H1 (cell line): ENCODE results near the gene CEP128. TPM values are rescaled to one million over a fixed set of nuclear protein-coding genes. Genes with fewer than 3 reads are reported as not detected.
A peak's percentile ranks its signal among the peaks of the same experiment; 100 is the strongest.

Experiments
- CTCF ChIA-PET: fragments of 300-600 bp; sonication (Branson Sonifier 250); formaldehyde crosslinking; loops from one replicate; lab custom pipeline; 2021; ENCODE audit not compliant: partially characterized antibody; lab: Charles Lee
- POLR2A ChIA-PET: fragments of 300-600 bp; sonication (Branson Sonifier 250); formaldehyde crosslinking; loops from one replicate; lab custom pipeline; 2021; ENCODE audit warnings: inconsistent platforms; ENCODE audit not compliant: partially characterized antibody; lab: Charles Lee
- DNase-seq, 2 experiments: peaks; one replicate each; pipeline versions ENCODE4 v3.0.0 to v3.0.0-alpha.2; 2010 to 2022; ENCODE audit warnings: low spot score in 2 of 2, low read depth in 1 of 2, mixed read lengths in 1 of 2
- FAIRE-seq: peaks from 2 replicates; lab custom pipeline; 2011; peaks lifted over from hg19 to GRCh38; lab: Jason Lieb, UNC
- H2AFZ ChIP-seq: 2 replicates; pipeline ENCODE4 v1.8.1; 2012; ENCODE audit warnings: low read length, inconsistent platforms
- H2AK5ac ChIP-seq: 2 replicates; pipeline ENCODE4 v1.6.1; 2013; ENCODE audit warnings: low read depth, low read length
- H2BK120ac ChIP-seq: replicated peaks from 2 replicates; pipeline ENCODE3; 2013; ENCODE audit warnings: low read depth, low read length, inconsistent platforms
- H2BK12ac ChIP-seq: 2 replicates; pipeline ENCODE4 v1.6.1; 2013; ENCODE audit warnings: low read depth, low read length
- H2BK15ac ChIP-seq: 2 replicates; pipeline ENCODE4 v1.6.1; 2013; ENCODE audit warnings: low read length
- H2BK20ac ChIP-seq: 2 replicates; pipeline ENCODE4 v1.6.1; 2013; ENCODE audit warnings: low read length
- H2BK5ac ChIP-seq: 2 replicates; pipeline ENCODE4 v1.6.1; 2013; ENCODE audit warnings: low read depth, low read length
- H3K14ac ChIP-seq: 2 replicates; pipeline ENCODE4 v1.6.1; 2013; ENCODE audit warnings: inconsistent platforms; ENCODE audit not compliant: insufficient read length
- H3K18ac ChIP-seq: 2 replicates; pipeline ENCODE4 v1.6.1; 2013; ENCODE audit warnings: low read length; ENCODE audit errors: extremely low read depth
- H3K23ac ChIP-seq: 2 replicates; pipeline ENCODE4 v1.6.1; 2013; ENCODE audit warnings: inconsistent platforms; ENCODE audit not compliant: insufficient read length
- H3K23me2 ChIP-seq: 2 replicates; pipeline ENCODE4 v1.6.1; 2013; ENCODE audit warnings: low read depth, low read length
- H3K27ac ChIP-seq: 2 replicates; pipeline ENCODE4 v1.6.1; 2011; ENCODE audit warnings: low read depth, low read length, inconsistent platforms
- H3K27me3 ChIP-seq, 4 experiments: replicated peaks in 1 of 4; 1 replicate in 1 of 4; 2 replicates in 3 of 4; pipeline versions ENCODE4 v1.6.1 to v1.8.1; 2011 to 2013; ENCODE audit warnings: low read length in 3 of 4, mild to moderate bottlenecking in 3 of 4, inconsistent platforms in 2 of 4, mixed read lengths in 2 of 4, moderate library complexity in 1 of 4; ENCODE audit not compliant: control insufficient read depth in 3 of 4, insufficient read depth in 3 of 4; ENCODE audit errors: extremely low read depth in 1 of 4
- H3K36me3 ChIP-seq, 4 experiments: 2 replicates each; pipeline versions ENCODE4 v1.6.1 to v1.8.1; 2011 to 2013; ENCODE audit warnings: mild to moderate bottlenecking in 4 of 4, low read length in 3 of 4, moderate library complexity in 2 of 4, control low read depth in 1 of 4, inconsistent platforms in 1 of 4; ENCODE audit not compliant: insufficient read depth in 4 of 4, control insufficient read depth in 2 of 4
- H3K4ac ChIP-seq: replicated peaks from 2 replicates; pipeline ENCODE3; 2013; ENCODE audit warnings: low read length, low read depth, mixed read lengths, inconsistent platforms; ENCODE audit not compliant: insufficient read length
- H3K4me1 ChIP-seq, 4 experiments: replicated peaks in 1 of 4; 1 replicate in 1 of 4; 2 replicates in 3 of 4; pipeline versions ENCODE4 v1.6.1 to v1.8.1; 2011 to 2013; ENCODE audit warnings: low read length in 3 of 4, inconsistent platforms in 2 of 4, mixed read lengths in 1 of 4; ENCODE audit not compliant: insufficient read depth in 4 of 4, control insufficient read depth in 3 of 4
- H3K4me2 ChIP-seq, 2 experiments: 2 replicates each; pipeline versions ENCODE4 v1.6.1 to v1.8.1; 2011 to 2013; ENCODE audit warnings: low read depth in 2 of 2, low read length in 2 of 2, control low read depth in 1 of 2, inconsistent platforms in 1 of 2, mild to moderate bottlenecking in 1 of 2; ENCODE audit not compliant: insufficient read depth in 1 of 2
- H3K4me3 ChIP-seq, 4 experiments: fragments of 200-600, 300-600 bp in 1 of 4; sonication (generic), shearing (Covaris generic), sonication (Bioruptor Twin) in 1 of 4; 2 replicates each; pipeline versions ENCODE4 v1.5.1 to v1.8.1; 2011 to 2016; ENCODE audit warnings: low read length in 4 of 4, low read depth in 3 of 4, control low read depth in 2 of 4, inconsistent platforms in 2 of 4, mild to moderate bottlenecking in 2 of 4, mixed read lengths in 1 of 4, moderate library complexity in 1 of 4; ENCODE audit not compliant: insufficient read depth in 2 of 4; ENCODE audit errors: extremely low read depth in 1 of 4
- H3K56ac ChIP-seq: replicated peaks from 2 replicates; pipeline ENCODE3; 2013; ENCODE audit warnings: low read depth, mild to moderate bottlenecking, mixed read lengths, low read length, inconsistent platforms; ENCODE audit not compliant: insufficient read length
- H3K79me1 ChIP-seq: 2 replicates; pipeline ENCODE4 v1.6.1; 2013; ENCODE audit warnings: low read depth, low read length, control low read depth
- H3K79me2 ChIP-seq, 2 experiments: 2 replicates each; pipeline versions ENCODE4 v1.6.1 to v1.8.1; 2012 to 2013; ENCODE audit warnings: low read length in 2 of 2, mild to moderate bottlenecking in 2 of 2, inconsistent platforms in 1 of 2; ENCODE audit not compliant: insufficient read depth in 2 of 2, control insufficient read depth in 1 of 2
- H3K9ac ChIP-seq, 4 experiments: replicated peaks in 1 of 4; 1 replicate in 1 of 4; 2 replicates in 3 of 4; pipeline versions ENCODE4 v1.6.1 to v1.8.1; 2011 to 2013; ENCODE audit warnings: low read depth in 3 of 4, low read length in 3 of 4, control low read depth in 2 of 4, mild to moderate bottlenecking in 2 of 4, moderate library complexity in 2 of 4, inconsistent platforms in 1 of 4; ENCODE audit errors: extremely low read depth in 1 of 4
- H3K9me3 ChIP-seq, 2 experiments: 2 replicates each; pipeline versions ENCODE4 v1.6.1 to v1.8.1; 2012 to 2013; ENCODE audit warnings: mild to moderate bottlenecking in 2 of 2, moderate library complexity in 2 of 2, control low read depth in 1 of 2, inconsistent platforms in 1 of 2, low read depth in 1 of 2, low read length in 1 of 2, mixed read lengths in 1 of 2; ENCODE audit not compliant: insufficient read depth in 2 of 2
- H4K20me1 ChIP-seq, 2 experiments: replicated peaks in 1 of 2; 2 replicates each; pipeline versions ENCODE3 to v1.8.1; 2011 to 2013; ENCODE audit warnings: inconsistent platforms in 2 of 2, low read length in 2 of 2, mild to moderate bottlenecking in 1 of 2; ENCODE audit not compliant: insufficient read depth in 2 of 2, control insufficient read depth in 1 of 2
- H4K5ac ChIP-seq: 2 replicates; pipeline ENCODE4 v1.6.1; 2013; ENCODE audit warnings: low read length, low read depth, mixed read lengths, inconsistent platforms; ENCODE audit not compliant: insufficient read length
- H4K8ac ChIP-seq: 2 replicates; pipeline ENCODE4 v1.8.0; 2013; ENCODE audit warnings: mild to moderate bottlenecking, moderate library complexity, low read length, inconsistent platforms; ENCODE audit not compliant: insufficient read depth; ENCODE audit errors: extremely low read depth
- H4K91ac ChIP-seq: replicated peaks from 2 replicates; pipeline ENCODE3; 2013; ENCODE audit warnings: low read length, mixed read lengths, inconsistent platforms; ENCODE audit not compliant: insufficient read length
- RAD21 ChIP-seq, 2 experiments: IDR thresholded peaks in 1 of 2; conservative IDR thresholded peaks in 1 of 2; 2 replicates each; pipeline ENCODE4 v1.6.1; 2011; ENCODE audit warnings: low read depth in 2 of 2, low read length in 2 of 2, improper control_type of control experiment in 1 of 2, inconsistent platforms in 1 of 2, mild to moderate bottlenecking in 1 of 2, moderate library complexity in 1 of 2
- SP1 ChIP-seq: IDR thresholded peaks from 2 replicates; pipeline ENCODE4 v1.6.1; 2011; ENCODE audit warnings: low read depth, low read length
- YY1 ChIP-seq: IDR thresholded peaks from 2 replicates; pipeline ENCODE4 v1.6.1; 2011; ENCODE audit warnings: low read depth, mild to moderate bottlenecking, low read length
- ZNF274 ChIP-seq: IDR thresholded peaks from 2 replicates; pipeline ENCODE4 v1.7.0; 2012; ENCODE audit warnings: low read length, borderline replicate concordance; ENCODE audit errors: extremely low read depth
- WGBS, 2 experiments: shearing (Covaris generic) in 1 of 2; methylation state at CpG; one replicate each; pipeline versions ENCODE4 v1.1.6 to v1.1.7; 2013 to 2015; ENCODE audit warnings: low lambda C conversion rate in 2 of 2, mixed read lengths in 2 of 2, inconsistent platforms in 1 of 2, low coverage in 1 of 2, missing lambda C conversion rate in 1 of 2; ENCODE audit not compliant: insufficient replicate concordance in 2 of 2, insufficient coverage in 1 of 2, insufficient read length in 1 of 2; ENCODE audit errors: extremely low coverage in 1 of 2, missing lambda C conversion rate in 1 of 2; 5-methylcytosine and 5-hydroxymethylcytosine counted together
- polyA plus RNA-seq, 7 experiments: library from polyadenylated mRNA; depleted of rRNA in 3 of 7; stranded (reverse) in 5 of 7; unstranded in 2 of 7; fragments of >200 nt in 5 of 7; fragments of 200-250 nt in 2 of 7; gene quantifications; 1 replicate in 5 of 7; 2 replicates in 1 of 7; 4 replicates in 1 of 7; pipeline versions ENCODE4 v1.2.1 to v1.2.3, GENCODE V29; 2011 to 2013; ENCODE audit warnings: missing spikeins in 2 of 7, mixed read lengths in 2 of 7
- total RNA-seq: library from RNA; stranded (reverse); fragmentation: NEBNext Ultra II Directional; extraction: Animal tissue kit (Norgen Biotek cat#: 25700); gene quantifications from 2 replicates; pipeline ENCODE4 v1.2.1, GENCODE V29; 2021
- TF ChIP-seq, protein P1 (sequence below), 3 experiments: IDR thresholded peaks; 1 replicate in 2 of 3; 2 replicates in 1 of 3; pipeline versions ENCODE4 v1.5.1 to v1.6.1; 2011; ENCODE audit warnings: low read length in 3 of 3, mild to moderate bottlenecking in 3 of 3, inconsistent platforms in 2 of 3, low read depth in 1 of 3, moderate library complexity in 1 of 3; ENCODE audit not compliant: insufficient read depth in 1 of 3; ENCODE audit errors: control extremely low read depth in 1 of 3

CEP128 gene
- total and polyA plus RNA-seq, 2 of the 8 experiments (the other 6 are each of a cell fraction or from before 2014, with no cell fraction given), result 1.9 to 17.0 TPM

- no peak for FAIRE-seq
- DNase-seq, result no peak
- CTCF ChIA-PET, result interaction anchor here (0.6 to 3.0 kb wide), 32 partner anchors 8 to 1813 kb away, joined by 3 to 17 read pairs (median 3); partner anchors contain the start of gene DIO2
Measured at GRCh38 chr14:80586131-80586530, 355.4 kb downstream of the CEP128 start.

More at GRCh38 chr14:80586131-80586530, 355.4 kb downstream of the CEP128 start:
- Histone ChIP-seq H2BK12ac (no peak overlapping the region), H4K20me1 (no peaks in the 10 kb centered on the region), H3K27me3 (no peaks in the 10 kb centered on the region), H4K5ac (no peak overlapping the region), H4K91ac (no peak overlapping the region), H2AK5ac (no peak overlapping the region), H3K4me1 (no peaks in the 10 kb centered on the region; a peak in 1 of 7 replicates), H2BK120ac (no peak overlapping the region), H3K79me2 (no peaks in the 10 kb centered on the region), H3K23me2 (no peaks in the 10 kb centered on the region), H3K4ac (no peak overlapping the region), H2AFZ (no peak overlapping the region), H2BK15ac (no peak overlapping the region), H2BK20ac (no peak overlapping the region), H3K9ac (no peak overlapping the region), H3K4me3 (no peak overlapping the region), H3K18ac (no peak overlapping the region), H3K23ac (no peak overlapping the region), H3K56ac (no peak overlapping the region), H3K9me3 (no peaks in the 10 kb centered on the region), H3K79me1 (no peaks in the 10 kb centered on the region), H2BK5ac (no peak overlapping the region), H3K4me2 (no peak overlapping the region), H3K27ac (no peak overlapping the region), H4K8ac (no peak overlapping the region), H3K14ac (no peak overlapping the region), H3K36me3 (no peaks in the 10 kb centered on the region)
- 91% methylated on average over 1 of the region's 1 CpG; no CpG with 5 or more reads in 1 of the 2 experiments for WGBS, 2 experiments
- POLR2A ChIA-PET, result interaction anchor here (0.6 kb wide), 1 partner anchor 216 kb away, joined by 3 read pairs; no protein-coding TSS in a partner anchor
- TF ChIP-seq RAD21 (IDR thresholded peaks at IDR 0.05 in 1 of 2, conservative IDR thresholded peaks at IDR 0.05 in 1 of 2; ENCODE audit: low read depth in 2 of 2, low read length in 2 of 2) (peak in 1 of 2 experiments; percentile 28; a peak in 2 of 4 replicates), ZNF274 (no peak), YY1 (no peak), SP1 (no peak)
- TF ChIP-seq, protein P1, sequence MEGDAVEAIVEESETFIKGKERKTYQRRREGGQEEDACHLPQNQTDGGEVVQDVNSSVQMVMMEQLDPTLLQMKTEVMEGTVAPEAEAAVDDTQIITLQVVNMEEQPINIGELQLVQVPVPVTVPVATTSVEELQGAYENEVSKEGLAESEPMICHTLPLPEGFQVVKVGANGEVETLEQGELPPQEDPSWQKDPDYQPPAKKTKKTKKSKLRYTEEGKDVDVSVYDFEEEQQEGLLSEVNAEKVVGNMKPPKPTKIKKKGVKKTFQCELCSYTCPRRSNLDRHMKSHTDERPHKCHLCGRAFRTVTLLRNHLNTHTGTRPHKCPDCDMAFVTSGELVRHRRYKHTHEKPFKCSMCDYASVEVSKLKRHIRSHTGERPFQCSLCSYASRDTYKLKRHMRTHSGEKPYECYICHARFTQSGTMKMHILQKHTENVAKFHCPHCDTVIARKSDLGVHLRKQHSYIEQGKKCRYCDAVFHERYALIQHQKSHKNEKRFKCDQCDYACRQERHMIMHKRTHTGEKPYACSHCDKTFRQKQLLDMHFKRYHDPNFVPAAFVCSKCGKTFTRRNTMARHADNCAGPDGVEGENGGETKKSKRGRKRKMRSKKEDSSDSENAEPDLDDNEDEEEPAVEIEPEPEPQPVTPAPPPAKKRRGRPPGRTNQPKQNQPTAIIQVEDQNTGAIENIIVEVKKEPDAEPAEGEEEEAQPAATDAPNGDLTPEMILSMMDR (IDR thresholded peaks at IDR 0.05; ENCODE audit: control extremely low read depth in 1 of 3, insufficient read depth in 1 of 3, low read depth in 1 of 3, low read length in 3 of 3), result no peak
